ENCODE results near the gene PDCL2.
"Not testable (repeated sequence)": the region's sequence is repeated elsewhere in the genome, so short reads cannot be mapped to it uniquely, and the experiment has no call there.

Gene PDCL2

GRCh38 chr4:55615008-55615407 lies 23.0 kb upstream of the PDCL2 start:
- no peaks in the 10 kb centered on the region for H3K9me3 ChIP-seq (ENCODE audit: control insufficient read depth, insufficient read depth, low read length)
- no peak overlapping the region for H3K9ac ChIP-seq (ENCODE audit: low read depth, low read length)
- no peaks in the 10 kb centered on the region for H3K4me1 ChIP-seq (ENCODE audit: control insufficient read depth, insufficient read depth, low read length)
- H3K36me3 ChIP-seq (ENCODE audit: control insufficient read depth, insufficient read depth, low read length), result no peaks in the 10 kb centered on the region
- no peaks in the 10 kb centered on the region for H3K27me3 ChIP-seq (ENCODE audit: control insufficient read depth, insufficient read depth, low read length)
- H3K4me3 ChIP-seq (ENCODE audit: low read depth, low read length), result no peak overlapping the region

DNA sequence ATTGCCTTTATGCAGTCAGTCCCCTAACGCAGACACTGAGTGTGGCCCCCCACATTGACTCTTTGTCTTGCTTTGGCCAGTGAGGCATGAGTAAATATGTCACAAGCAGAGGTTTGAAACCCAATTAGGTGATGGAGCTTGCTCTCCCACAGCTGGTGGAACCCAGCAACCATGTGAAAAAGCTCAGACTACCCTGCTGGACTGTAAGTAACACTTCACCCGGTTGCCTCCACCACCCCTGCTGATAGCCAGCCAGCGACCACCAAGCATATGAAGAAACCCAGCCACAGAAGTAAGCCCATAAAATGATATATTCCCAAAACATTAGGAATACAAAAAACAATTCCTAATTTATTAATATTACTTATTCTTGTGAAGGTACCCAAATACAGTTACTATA lies 21.6 kb upstream of the PDCL2 start:
- Histone ChIP-seq H3K9me3 (ENCODE audit: control insufficient read depth, insufficient read depth, low read length) (no peaks in the 10 kb centered on the region), H3K4me3 (ENCODE audit: low read depth, low read length) (no peak overlapping the region), H3K36me3 (ENCODE audit: control insufficient read depth, insufficient read depth, low read length) (no peaks in the 10 kb centered on the region), H3K27me3 (ENCODE audit: control insufficient read depth, insufficient read depth, low read length) (no peaks in the 10 kb centered on the region), H3K4me1 (ENCODE audit: control insufficient read depth, insufficient read depth, low read length) (no peaks in the 10 kb centered on the region), H3K9ac (ENCODE audit: low read depth, low read length) (no peak overlapping the region)

- Histone ChIP-seq H3K9me3 (ENCODE audit: control insufficient read depth, insufficient read depth, low read length) (no peaks in the 10 kb centered on the region), H3K27me3 (ENCODE audit: control insufficient read depth, insufficient read depth, low read length) (no peaks in the 10 kb centered on the region), H3K9ac (ENCODE audit: low read depth, low read length) (no peak overlapping the region), H3K4me3 (ENCODE audit: low read depth, low read length) (no peak overlapping the region), H3K4me1 (ENCODE audit: control insufficient read depth, insufficient read depth, low read length) (no peaks in the 10 kb centered on the region), H3K36me3 (ENCODE audit: control insufficient read depth, insufficient read depth, low read length) (no peaks in the 10 kb centered on the region)
Observed at GRCh38 chr4:55612341-55612740, 20.3 kb upstream of the PDCL2 start.

- H3K4me3 ChIP-seq (ENCODE audit: low read depth, low read length), result no peak overlapping the region
- no peaks in the 10 kb centered on the region for H3K4me1 ChIP-seq (ENCODE audit: control insufficient read depth, insufficient read depth, low read length)
- no peaks in the 10 kb centered on the region for H3K27me3 ChIP-seq (ENCODE audit: control insufficient read depth, insufficient read depth, low read length)
- H3K36me3 ChIP-seq (ENCODE audit: control insufficient read depth, insufficient read depth, low read length), result no peaks in the 10 kb centered on the region
- no peak overlapping the region for H3K9ac ChIP-seq (ENCODE audit: low read depth, low read length)
- no peaks in the 10 kb centered on the region for H3K9me3 ChIP-seq (ENCODE audit: control insufficient read depth, insufficient read depth, low read length)
Observed at GRCh38 chr4:55611358-55612059, 19.5 kb upstream of the PDCL2 start.

- H3K4me1 ChIP-seq (ENCODE audit: control insufficient read depth, insufficient read depth, low read length), result no peaks in the 10 kb centered on the region
- no peak overlapping the region for H3K4me3 ChIP-seq (ENCODE audit: low read depth, low read length)
- H3K9ac ChIP-seq (ENCODE audit: low read depth, low read length), result no peak overlapping the region
- no peaks in the 10 kb centered on the region for H3K27me3 ChIP-seq (ENCODE audit: control insufficient read depth, insufficient read depth, low read length)
- H3K36me3 ChIP-seq (ENCODE audit: control insufficient read depth, insufficient read depth, low read length), result no peaks in the 10 kb centered on the region
- no peaks in the 10 kb centered on the region for H3K9me3 ChIP-seq (ENCODE audit: control insufficient read depth, insufficient read depth, low read length)
Observed at GRCh38 chr4:55610381-55610780, 18.3 kb upstream of the PDCL2 start.

DNA sequence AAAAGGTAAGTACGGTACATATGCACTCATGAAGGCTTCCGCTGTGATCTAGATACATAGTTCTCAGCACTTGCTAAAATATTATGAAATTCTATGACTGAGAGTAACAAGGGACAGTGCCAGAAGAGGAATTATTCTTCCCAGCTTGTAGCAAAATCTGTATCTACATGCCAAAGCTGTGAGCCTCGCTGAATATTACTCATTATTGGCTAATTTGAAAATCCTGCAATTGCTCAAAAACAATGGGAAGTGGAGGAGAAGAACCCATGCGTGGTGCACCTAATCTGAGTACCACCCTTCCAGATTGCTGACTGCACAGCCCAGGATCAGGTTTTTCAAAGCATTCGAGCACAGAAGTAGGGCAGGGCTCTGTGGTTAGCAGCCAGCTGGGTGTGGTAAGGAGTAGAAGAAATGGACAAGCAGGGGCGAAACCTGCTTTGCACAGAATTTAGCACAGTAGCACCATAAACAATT lies 17.4 kb upstream of the PDCL2 start:
- Histone ChIP-seq H3K27me3 (ENCODE audit: control insufficient read depth, insufficient read depth, low read length) (no peaks in the 10 kb centered on the region), H3K4me1 (ENCODE audit: control insufficient read depth, insufficient read depth, low read length) (no peaks in the 10 kb centered on the region), H3K9me3 (ENCODE audit: control insufficient read depth, insufficient read depth, low read length) (no peaks in the 10 kb centered on the region), H3K4me3 (ENCODE audit: low read depth, low read length) (no peak overlapping the region), H3K9ac (ENCODE audit: low read depth, low read length) (no peak overlapping the region), H3K36me3 (ENCODE audit: control insufficient read depth, insufficient read depth, low read length) (no peaks in the 10 kb centered on the region)

DNA sequence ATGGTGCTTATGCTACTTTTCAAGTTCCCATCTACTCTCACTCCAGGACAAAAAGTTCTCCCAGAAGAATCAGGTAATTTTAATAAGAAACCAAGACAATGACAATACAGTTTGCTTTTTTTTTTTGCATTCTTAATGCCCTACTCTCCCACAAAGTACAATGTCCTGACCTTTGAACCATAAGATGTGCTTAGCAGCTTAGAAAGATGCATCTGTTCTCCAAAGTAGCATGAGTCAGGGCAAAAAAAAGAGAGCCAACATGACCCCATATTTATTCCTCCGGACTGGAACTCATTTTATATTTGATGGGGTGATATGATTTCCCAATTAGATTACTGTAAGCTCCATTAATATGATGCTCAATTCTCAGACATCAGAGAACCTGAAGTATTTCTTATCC lies 16.5 kb upstream of the PDCL2 start:
- Histone ChIP-seq H3K27me3 (ENCODE audit: control insufficient read depth, insufficient read depth, low read length) (no peaks in the 10 kb centered on the region), H3K36me3 (ENCODE audit: control insufficient read depth, insufficient read depth, low read length) (no peaks in the 10 kb centered on the region), H3K4me3 (ENCODE audit: low read depth, low read length) (no peak overlapping the region), H3K9me3 (ENCODE audit: control insufficient read depth, insufficient read depth, low read length) (no peaks in the 10 kb centered on the region), H3K9ac (ENCODE audit: low read depth, low read length) (no peak overlapping the region), H3K4me1 (ENCODE audit: control insufficient read depth, insufficient read depth, low read length) (no peaks in the 10 kb centered on the region)

- Histone ChIP-seq H3K9ac (ENCODE audit: low read depth, low read length) (no peak overlapping the region), H3K9me3 (ENCODE audit: control insufficient read depth, insufficient read depth, low read length) (no peaks in the 10 kb centered on the region), H3K4me3 (ENCODE audit: low read depth, low read length) (no peak overlapping the region), H3K36me3 (ENCODE audit: control insufficient read depth, insufficient read depth, low read length) (no peaks in the 10 kb centered on the region), H3K4me1 (ENCODE audit: control insufficient read depth, insufficient read depth, low read length) (no peaks in the 10 kb centered on the region), H3K27me3 (ENCODE audit: control insufficient read depth, insufficient read depth, low read length) (no peaks in the 10 kb centered on the region)
Observed at GRCh38 chr4:55604996-55605395, 13.0 kb upstream of the PDCL2 start.

- Histone ChIP-seq H3K4me1 (ENCODE audit: control insufficient read depth, insufficient read depth, low read length) (no peaks in the 10 kb centered on the region), H3K9ac (ENCODE audit: low read depth, low read length) (no peak overlapping the region), H3K9me3 (ENCODE audit: control insufficient read depth, insufficient read depth, low read length) (no peaks in the 10 kb centered on the region), H3K27me3 (ENCODE audit: control insufficient read depth, insufficient read depth, low read length) (no peaks in the 10 kb centered on the region), H3K4me3 (ENCODE audit: low read depth, low read length) (no peak overlapping the region), H3K36me3 (ENCODE audit: control insufficient read depth, insufficient read depth, low read length) (no peaks in the 10 kb centered on the region)
Observed at GRCh38 chr4:55600640-55601039, 8.6 kb upstream of the PDCL2 start.

DNA sequence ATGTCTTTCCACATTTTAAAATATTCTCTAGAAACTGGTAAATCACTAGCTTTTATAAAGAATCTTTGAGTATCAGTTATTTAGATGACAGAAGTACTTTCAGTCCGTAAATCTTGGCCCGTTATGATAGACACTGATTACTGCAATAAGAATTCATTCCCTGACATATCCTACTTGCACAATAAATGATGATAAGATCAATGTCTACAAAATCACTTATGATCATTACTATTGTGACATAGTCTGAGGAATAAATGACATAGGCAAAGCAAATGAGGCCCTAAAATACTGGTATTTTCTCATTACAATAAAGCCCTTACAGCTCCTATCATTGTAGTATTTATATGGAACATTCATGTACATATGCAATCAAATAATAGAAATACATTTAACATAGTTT lies 6.6 kb upstream of the PDCL2 start:
- H3K9me3 ChIP-seq (ENCODE audit: control insufficient read depth, insufficient read depth, low read length), result no peaks in the 10 kb centered on the region
- no peaks in the 10 kb centered on the region for H3K27me3 ChIP-seq (ENCODE audit: control insufficient read depth, insufficient read depth, low read length)
- no peaks in the 10 kb centered on the region for H3K4me1 ChIP-seq (ENCODE audit: control insufficient read depth, insufficient read depth, low read length)
- H3K36me3 ChIP-seq (ENCODE audit: control insufficient read depth, insufficient read depth, low read length), result no peaks in the 10 kb centered on the region
- no peak overlapping the region for H3K9ac ChIP-seq (ENCODE audit: low read depth, low read length)
- H3K4me3 ChIP-seq (ENCODE audit: low read depth, low read length), result no peak overlapping the region

DNA sequence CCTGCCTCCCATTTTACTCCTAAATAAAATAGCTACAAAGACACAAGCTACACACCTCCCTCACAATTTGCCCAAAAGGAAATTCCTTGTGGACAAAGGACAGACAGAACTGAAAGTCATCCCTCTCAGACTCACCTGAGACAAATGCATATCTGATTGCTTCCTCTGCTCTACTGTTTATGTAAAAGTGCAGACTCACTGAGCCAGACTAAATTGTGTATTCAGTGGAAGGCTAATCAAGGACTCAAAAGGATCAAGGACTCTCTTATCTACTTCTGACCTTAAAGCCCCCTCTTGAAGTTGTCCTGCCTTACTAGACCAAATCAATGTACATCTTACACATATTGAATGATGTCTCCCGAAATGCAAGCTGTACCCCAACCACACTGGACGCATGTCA lies 3.9 kb downstream of the PDCL2 start:
- Histone ChIP-seq H3K4me1 (ENCODE audit: control insufficient read depth, insufficient read depth, low read length) (no peaks in the 10 kb centered on the region), H3K36me3 (ENCODE audit: control insufficient read depth, insufficient read depth, low read length) (no peaks in the 10 kb centered on the region), H3K9me3 (ENCODE audit: control insufficient read depth, insufficient read depth, low read length) (no peaks in the 10 kb centered on the region)

GRCh38 chr4:55582773-55583172 lies 9.3 kb downstream of the PDCL2 start:
- H3K27me3 ChIP-seq (ENCODE audit: control insufficient read depth, insufficient read depth, low read length); H3K9ac ChIP-seq (ENCODE audit: low read depth, low read length); H3K4me3 ChIP-seq (ENCODE audit: low read depth, low read length); H3K9me3 ChIP-seq (ENCODE audit: control insufficient read depth, insufficient read depth, low read length); H3K36me3 ChIP-seq (ENCODE audit: control insufficient read depth, insufficient read depth, low read length); H3K4me1 ChIP-seq (ENCODE audit: control insufficient read depth, insufficient read depth, low read length): not testable (repeated sequence)

More for the DNA sequence above, 3.9 kb downstream of the PDCL2 start:
- H3K4me3 ChIP-seq (ENCODE audit: low read depth, low read length), result no peak overlapping the region
- H3K27me3 ChIP-seq (ENCODE audit: control insufficient read depth, insufficient read depth, low read length), result no peaks in the 10 kb centered on the region
- no peak overlapping the region for H3K9ac ChIP-seq (ENCODE audit: low read depth, low read length)

All from iPS-15b (cell line).